ENCODE measurements around the gene PPFIA4.
"Not testable (repeated sequence)": the region's sequence is repeated elsewhere in the genome, so short reads cannot be mapped to it uniquely, and the experiment has no call there.

Gene PPFIA4

DNA sequence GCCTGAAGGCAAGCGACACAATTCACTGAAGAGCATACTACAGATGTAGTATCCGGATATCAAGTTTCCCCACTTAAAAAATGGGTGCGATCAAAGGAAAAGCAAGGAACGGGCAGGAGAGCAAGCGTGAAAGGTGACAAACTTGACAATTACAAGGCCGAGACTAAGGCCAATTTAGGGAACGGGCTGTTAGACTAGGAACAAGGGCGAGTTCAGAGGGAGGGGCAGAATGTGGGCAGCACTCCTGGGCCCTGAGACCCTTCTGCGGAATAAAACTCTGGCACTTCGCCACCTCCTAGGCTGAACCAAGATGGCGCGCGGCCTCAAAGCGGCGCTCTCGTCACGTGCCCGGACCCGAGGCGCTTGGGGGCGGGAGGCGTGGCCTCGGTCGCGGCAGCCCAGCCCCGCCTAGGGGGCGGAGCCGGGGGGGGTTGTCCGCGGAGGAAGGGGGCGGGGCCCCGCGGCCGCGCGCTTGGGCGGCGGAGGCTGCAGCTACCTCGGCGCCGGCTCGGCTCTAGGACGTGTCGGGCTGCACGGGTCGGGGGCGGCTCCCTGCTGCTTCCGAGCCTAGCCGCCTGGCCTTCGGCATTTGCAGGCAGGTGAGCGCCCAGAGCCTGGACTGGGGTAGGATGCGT is at the start of gene PPFIA4:
TSS of gene PPFIA4 (plus strand) at position 461 of the 635 bp plus-strand sequence. CDS start 12,518 bp downstream, outside the sequence.
- peak; percentile 84 to 93 for DNase-seq

DNA sequence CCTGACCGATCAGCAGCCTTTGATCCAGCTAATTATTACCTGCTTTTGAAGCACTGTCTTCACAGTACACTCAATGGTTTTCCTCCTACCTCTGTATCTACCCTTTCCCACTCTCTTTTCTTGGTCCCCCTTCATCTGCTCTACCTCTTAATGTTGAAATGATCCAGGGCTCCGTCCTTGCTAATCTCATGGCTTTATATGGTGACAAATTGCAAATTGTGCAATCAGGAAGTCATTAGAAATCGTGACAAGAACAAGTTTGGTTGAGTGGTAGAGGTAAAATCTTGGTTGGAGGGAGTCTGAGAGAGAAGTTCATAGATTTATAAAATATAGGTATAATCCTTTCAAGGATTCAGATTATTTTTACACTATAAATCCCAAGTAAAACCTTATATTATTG is 49.7 kb upstream of the PPFIA4 start:
- no peak for DNase-seq

DNA sequence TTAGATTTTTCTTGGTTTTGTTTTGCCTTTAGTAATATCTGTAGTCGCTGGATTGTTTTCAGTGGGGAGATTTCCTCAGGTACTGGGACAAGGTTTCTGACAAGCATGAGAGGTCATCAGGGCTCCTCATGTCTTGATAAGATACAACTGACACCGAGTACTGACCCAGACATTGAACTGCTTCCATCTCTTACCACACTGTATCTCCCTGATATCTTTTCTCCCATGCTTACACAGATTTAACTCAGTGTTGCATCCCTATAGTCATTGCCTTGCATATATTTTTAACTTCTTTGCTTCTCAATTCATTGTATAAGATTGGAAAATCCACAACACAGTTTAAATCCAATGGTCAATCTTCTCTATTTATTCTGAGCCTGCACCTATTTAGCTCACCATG is 46.8 kb upstream of the PPFIA4 start:
- no peak for DNase-seq

DNA sequence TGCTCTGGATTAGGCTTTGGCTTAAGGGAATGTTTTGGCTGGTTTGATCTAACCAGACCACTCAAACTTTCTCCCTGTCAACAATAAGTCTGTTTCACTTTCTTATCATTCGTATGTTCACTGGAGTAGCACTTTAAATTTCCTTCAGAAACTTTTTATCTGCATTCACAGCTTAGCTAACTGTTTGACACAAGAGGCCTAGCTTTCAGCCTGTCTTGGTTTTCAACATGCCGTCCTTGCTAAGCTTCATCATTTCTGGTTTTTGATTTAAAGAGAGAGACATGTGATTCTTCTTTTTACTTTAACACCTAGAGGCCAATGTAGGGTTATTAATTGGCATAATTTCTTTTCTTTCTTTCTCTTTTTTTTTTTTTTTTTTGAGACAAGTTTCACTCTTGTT is 44.4 kb upstream of the PPFIA4 start:
- no peak for DNase-seq

DNA sequence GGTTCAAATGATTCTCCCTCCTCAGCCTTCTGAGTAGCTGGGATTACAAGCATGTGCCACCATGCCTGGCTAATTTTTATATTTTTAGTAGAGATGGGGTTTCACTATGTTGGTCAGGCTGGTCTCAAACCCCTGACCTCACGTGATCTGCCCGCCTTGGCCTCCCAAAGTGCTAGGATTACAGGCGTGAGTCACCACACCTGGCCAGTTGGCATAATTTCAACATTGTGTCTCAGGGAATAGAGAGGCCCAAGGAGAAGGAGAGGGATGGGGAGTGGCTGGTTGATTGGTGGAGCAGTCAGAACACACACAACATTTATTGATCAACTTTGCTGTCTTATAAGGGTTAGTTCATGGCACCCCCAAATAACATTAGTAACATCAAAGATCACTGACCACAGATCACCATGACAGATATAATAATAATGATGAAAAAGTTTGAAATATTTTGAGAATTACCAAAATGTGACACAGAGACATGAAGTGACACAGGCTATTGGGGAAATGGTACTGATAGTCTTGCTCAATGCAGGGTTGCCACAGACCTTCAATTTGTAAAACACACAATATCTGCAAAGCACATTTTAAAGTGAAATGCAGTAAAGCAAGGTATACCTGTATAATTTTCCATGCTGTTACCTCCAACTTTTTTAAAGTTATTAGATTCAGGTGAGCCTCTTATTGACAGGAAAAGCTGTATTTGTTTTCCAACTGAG is 43.4 kb upstream of the PPFIA4 start:
- no peak for DNase-seq

DNA sequence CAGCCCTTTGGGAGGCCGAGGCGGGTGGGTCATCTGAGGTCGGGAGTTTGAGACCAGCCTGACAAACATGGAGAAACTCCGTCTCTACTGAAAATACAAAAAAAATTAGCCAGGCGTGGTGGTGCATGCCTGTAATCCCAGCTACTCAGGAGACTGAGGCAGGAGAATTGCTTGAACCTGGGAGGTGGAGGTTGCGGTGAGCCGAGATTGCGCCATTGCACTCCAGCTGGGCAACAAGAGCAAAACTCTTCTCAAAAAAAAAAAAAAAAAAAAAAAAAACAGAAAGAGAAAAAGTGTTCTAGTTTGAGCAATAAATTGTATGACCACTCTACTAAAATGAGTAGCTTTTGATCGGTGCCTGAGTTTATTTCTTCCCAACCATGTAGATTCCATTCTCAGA is 40.2 kb upstream of the PPFIA4 start:
- DNase-seq = not testable (repeated sequence)

DNA sequence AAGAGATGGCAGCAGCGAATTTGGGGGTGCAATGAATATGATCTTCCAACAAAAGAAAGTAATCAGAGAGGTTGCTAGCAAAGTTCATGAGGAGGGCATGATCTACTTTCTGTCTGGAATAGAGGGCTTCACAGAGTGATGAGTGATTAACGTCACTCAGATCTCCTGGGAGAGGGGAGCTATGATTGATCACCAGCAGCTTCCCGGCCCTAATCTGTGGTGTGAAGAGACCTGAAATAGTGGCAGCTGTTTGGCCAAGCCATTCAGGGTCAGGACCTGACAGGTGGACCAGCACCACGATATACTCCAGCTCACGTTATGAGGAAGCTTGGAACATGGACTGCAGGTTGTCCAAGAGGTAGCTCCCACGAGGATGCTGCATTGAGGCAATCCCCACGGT is 39.0 kb upstream of the PPFIA4 start:
- no peak for DNase-seq

DNA sequence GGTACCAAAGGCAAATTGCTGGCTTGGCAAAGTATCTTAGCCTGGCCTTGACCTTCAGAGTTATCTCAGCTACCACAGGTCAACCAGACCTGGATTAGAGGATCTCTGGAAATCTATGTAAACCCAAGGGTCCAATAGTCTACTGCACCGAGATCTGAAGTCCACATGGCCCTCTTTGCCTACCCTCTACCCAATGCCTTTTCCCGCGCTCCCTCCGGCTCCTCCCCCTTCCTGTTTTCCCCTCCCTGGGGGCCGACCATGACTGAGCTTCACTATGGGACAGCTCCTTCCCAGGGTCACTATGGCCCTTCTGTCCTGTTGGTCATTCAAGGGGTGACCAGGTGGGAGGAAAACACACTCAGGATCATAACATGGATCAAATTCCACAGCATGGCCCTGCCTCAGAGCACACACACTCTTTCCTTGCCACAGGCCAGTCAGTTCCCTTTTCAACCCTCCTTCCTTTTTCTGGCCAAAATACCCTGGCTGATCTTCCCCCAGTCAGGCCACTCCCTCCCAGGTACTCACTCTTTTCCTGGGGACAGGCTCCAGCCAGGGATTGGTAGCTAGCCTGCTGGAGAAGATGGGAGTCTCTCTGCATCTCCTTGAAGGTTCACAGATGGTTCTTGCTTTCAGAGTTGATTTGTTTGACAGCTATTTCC is 38.2 kb upstream of the PPFIA4 start:
- no peak for DNase-seq

DNA sequence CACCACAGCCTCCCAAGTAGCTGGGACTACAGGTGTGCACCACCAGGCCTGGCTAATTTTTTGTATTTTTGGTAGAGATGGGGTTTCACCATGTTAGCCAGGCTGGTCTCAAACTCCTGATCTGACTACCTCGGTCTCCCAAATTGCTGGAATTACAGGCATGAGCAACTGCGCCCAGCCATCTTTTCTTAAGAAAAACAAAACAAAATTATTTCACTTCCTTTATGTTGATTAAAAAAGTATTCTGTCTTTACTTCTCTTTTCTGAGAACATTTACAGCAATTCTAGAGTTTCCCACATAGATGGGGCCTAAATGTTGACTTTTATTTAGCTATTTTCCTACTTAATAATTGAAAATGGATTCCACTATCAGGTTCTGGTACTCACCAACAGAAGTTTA is 36.4 kb upstream of the PPFIA4 start:
- DNase-seq = no peak

DNA sequence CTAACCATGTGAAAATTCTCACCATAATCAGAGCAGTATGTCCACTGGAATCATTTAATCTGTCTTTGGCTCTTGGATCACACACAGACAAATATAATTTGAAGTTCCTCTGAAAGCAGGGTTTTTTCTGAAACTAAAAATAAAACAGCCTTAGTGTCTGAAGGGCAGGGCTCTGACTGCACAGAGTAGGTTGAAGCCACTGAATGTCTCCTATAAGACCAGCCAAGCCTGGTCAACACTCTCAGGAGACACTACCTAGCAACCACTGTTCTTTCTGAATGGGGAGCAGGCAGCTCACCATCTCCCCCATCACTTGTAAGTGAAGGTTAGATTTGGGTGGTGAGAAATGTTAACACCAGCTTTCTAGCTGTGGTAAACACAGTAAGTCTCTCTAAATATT is 35.2 kb upstream of the PPFIA4 start:
- no peak for DNase-seq

DNA sequence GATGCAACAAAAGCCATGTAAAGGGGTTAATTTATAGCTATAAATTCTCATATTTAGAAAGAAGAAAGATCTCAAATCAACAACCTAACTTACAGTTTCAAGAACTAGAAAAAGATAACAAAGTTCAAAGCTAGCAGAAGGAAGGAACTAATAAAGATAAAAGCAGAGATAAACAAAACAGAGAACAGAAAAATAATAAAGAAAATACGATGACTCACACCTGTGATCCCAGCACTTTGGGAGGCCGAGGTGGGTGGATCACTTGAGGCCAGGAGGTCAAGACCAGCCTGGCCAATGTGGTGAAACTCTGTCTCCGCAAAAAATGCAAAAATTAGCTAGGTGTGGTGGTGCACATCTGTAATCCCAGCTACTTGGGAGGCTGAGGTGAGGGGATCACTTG is 31.5 kb upstream of the PPFIA4 start:
- no peak for DNase-seq

DNA sequence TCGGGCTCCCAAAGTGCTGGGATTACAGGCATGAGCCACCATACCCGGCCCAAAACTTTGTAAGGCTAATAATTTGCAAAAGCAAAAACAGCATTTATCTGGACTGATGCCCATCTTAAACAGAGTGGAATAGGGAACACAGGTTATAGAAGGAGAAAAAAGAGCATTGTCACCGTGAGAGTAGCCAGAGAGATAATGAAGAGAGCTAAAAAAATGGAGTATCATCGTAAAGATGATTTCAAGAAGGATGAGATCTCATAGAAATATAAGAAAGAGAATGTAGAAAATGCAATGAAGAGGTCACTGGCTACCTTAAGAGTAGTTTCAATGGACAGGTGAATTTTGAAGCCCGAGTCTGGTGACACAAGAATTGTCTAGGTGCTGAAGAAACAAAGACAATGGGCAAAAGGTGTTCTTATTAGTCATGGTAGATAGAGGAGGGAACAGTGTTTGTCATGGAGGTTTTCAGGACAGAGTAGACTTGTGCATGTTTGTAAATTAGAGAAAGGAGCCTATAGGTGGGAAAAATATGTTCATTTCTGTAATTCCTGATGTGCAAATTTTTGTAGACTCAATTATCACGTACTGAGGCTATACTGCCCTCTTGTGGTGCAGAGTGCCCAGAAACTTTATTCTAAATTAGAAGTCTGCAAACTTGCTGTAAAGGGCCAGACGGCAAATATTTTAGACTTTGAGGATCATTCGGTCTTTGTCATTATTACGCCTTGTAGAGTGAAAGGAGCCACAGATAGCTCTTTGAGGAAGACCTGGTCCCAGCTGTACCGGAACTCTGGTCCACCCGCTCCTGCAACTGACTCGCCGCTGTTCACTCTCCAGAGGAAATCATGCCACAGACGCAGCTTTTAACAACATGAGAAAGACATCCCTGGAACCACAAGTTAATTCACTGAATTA is 27.2 kb upstream of the PPFIA4 start:
- DNase-seq = peak in 1 of 2 experiments; percentile 40

DNA sequence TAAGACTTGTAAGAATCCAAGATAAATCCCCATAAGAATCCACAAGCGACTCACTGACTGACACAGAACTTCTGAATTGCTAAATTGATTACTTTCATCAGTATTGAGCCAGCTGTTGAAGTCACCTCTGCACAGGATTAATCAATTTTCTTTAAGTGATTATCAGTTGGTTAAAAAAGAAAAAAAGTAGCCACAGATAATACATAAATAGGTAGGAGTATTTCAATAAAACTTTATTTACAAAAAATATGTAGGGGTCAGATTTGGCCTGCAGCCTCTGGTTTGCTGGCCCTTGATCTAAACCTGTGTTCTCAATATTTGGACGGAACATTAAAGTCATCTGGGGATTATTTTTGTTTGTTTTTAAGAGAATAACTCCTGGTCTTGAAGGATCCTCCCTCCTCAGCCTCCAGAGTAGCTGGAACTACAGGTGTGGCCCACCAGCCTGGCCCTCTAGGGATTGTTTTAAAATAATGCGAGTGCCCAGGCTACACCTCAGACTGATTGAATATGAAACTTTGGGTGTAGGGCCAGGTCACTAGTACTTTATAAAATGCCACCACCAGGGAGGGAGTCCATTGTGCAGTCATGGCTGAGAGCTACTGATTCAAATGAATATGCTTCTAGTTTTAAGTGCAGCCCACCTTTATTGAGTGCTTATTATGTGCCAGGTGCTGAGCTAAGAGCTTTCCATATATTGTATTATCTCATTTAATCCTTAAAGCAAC is 25.9 kb upstream of the PPFIA4 start:
- DNase-seq = no peak

DNA sequence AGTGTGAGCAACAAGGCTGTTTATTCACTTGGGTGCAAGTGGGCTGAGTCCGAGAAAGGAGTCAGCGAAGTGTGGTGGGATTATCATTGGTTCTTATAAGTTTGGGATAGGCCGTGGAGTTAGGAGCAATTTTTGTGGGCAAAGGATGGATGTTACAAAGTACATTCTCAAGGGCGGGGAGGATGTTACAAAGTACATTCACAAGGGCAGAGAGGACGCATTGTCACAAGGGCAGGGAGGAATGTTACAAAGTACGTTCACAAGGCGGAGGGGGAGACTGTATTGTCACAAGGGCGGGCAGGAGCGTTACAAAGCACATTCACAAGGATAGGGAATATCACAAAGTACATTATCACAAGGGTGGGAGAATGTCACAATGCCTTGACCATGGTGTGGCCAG is 24.3 kb upstream of the PPFIA4 start:
- no peak for DNase-seq

DNA sequence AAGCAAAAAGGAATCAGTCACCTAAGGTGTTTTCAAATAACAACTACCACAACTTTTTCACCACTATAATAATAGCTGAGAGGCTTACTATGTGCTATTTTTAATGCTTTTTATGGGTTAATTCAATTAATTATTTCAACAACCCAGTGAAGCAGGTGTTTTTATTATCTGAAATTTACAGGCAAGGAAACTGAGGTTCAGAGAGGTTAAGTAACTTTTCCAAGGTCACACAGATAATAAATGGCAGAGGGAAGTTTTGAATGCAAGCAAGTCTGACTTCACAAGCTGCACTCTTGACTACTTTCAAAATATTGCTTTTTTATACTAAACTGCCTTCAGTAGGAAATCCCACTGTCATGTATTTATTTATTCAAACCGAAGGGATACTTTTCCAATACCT is 23.3 kb upstream of the PPFIA4 start:
- no peak for DNase-seq

DNA sequence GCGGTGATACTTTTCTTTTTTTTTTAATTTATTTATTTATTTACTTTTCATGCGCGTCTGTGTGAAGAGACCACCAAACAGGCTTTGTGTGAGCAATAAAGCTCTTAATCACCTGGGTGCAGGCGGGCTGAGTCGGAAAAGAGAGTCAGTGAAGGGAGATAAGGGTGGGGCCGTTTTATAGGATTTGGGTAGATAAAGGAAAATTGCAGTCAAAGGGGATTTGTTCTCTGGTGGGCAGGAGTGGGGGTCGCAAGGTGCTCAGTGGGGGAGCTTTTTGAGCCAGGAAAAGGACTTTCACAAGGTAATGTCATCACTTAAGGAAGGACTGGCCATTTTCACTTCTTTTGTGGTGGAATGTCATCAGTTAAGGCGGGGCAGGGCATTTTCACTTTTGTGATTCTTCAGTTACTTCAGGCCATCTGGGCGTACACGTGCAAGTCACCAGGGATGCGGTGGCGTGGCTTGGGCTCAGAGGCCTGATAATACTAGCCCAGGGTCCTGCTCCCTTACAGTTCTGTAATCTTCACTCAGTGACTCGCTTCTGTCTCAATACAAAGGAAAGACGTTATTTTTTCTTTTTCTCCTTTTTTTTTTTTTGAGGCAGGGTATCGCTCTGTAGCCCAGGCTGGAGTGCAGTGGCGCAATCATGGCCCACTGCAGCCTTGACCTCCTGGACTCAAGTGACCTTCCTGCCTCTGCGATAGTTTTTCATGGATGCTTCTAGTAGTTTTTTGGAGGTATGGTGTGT is 20.7 kb upstream of the PPFIA4 start:
- DNase-seq = not testable (repeated sequence)

DNA sequence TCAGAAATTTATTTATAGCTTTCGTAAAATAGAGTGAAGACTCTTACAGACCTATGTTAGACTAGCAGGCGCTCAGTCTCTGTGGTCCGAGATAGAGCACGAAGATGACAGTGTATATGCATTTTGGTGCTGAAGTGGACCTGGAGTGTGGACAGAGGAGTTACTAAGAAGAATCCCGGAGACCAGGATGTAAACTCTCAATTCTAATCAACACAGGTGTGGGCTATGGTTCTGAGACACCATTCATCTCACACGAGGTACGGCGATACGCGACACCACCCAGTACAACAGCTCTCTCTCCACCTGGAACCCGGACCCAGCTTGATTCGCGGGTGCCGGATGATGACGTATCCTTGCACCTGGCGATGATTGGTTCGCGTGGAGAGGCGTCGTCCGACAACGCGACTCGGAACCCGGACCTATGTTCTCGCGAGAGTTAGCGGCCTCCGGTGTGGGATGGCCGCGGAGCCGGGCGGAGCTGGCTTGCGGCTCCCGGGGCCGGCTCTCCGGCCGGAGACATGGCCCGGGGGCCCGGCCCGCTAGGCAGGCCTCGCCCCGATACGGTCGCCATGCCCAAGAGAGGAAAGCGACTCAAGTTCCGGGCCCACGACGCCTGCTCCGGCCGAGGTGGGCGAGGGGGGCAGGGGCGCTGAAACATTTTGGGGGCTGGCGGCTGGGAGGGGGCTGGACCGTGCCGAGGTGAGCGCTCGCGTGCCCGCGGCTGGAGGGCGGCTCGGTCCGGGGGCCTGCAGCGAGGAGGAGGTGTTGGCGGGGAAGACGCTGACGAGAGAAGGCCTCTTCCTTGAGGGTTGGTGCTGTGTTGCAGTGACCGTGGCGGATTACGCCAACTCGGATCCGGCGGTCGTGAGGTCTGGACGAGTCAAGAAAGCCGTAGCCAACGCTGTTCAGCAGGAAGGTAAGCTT is 19.1 kb upstream of the PPFIA4 start, which contains the start of gene TMEM183A:
TSS of gene TMEM183A (plus strand) at position 427 of the 924 bp plus-strand sequence. CDS start at position 519, 92 bp downstream.
- peak; percentile 90 to 96 for DNase-seq

DNA sequence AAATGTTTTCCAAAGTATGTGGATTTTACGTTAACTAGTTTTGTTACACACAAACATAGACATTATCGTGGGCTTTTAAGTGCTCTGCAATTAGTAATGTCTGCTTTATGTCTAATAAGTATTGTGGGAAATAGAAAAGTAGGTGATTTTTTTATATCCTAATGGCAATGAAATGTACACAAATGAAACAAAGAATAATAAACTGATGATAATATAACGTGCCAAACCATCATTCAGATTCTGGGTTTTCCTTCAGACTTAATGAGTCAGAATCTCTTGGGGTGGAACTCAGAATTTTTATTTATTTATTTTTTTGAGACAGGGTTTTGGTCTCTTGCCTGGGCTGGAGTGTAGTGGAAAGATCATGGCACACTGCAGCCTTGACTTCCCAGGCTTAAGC is 17.1 kb upstream of the PPFIA4 start:
- DNase-seq = no peak

DNA sequence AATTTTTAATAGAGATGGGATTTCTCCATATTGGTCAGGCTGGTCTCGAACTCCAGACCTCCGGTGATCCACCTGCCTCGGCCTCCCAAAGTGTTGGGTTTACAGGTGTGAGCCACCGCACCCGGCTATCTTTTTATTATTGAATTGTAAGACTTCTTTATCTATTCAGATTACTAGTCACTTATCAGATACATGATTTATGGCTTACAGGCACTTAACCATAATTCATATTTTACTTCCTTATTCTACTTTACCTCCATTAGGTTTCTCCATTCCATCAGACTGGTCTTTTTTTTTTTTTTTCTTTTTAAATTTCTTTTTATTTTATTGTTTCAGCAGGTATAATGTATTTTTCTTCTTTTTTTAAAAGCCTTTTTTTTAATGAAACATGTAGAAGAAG is 14.7 kb upstream of the PPFIA4 start:
- DNase-seq = no peak

DNA sequence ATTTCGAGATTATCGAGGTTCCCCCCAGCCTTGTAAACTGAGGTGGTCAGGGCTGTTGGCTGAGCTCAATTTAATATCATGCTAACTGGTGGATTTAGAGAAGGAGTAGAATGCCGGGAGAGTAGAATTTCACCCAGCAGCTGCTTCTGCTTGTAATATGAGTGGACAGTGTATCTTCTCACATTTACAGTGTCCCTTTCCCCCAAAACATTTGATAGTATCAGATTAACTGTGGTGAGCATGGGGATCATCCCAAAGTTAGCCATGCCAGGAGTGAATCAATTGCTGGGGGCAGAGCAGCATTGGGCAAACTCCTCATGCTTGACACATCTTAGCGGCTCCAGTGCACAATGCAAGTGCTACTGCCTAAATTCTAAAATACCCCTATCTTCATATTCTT is 9.2 kb upstream of the PPFIA4 start:
- DNase-seq = peak; percentile 82 to 89

All from NCI-H524 (cell line).